Jurkat, Clone E6-1 (cell line): ENCODE data around the gene PEAR1.
"Not testable (repeated sequence)": the region's sequence is repeated elsewhere in the genome, so short reads cannot be mapped to it uniquely, and the experiment has no call there.

ENCODE experiments used
- DNase-seq: peaks from one replicate; pipeline ENCODE4 v3.0.0-alpha.2; 2011; ENCODE audit warnings: low read depth, low spot score
- H3K4me3 ChIP-seq: 2 replicates; pipeline ENCODE4 v1.5.1; 2011; ENCODE audit warnings: mild to moderate bottlenecking, low read length, control low read depth, moderate library complexity

PEAR1 gene

DNA sequence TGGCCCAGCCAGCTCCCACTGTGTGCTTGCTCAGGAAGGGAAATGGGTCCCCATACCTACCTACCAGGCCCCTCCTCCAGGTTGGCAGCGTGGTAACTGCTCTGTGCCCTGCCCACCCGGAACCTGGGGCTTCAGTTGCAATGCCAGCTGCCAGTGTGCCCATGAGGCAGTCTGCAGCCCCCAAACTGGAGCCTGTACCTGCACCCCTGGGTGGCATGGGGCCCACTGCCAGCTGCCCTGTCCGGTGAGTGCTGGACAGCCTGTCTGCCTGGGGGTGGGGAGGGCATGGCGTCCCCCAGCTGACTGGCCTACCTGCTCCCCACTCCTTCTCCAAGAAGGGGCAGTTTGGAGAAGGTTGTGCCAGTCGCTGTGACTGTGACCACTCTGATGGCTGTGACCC, 16.2 kb downstream of the PEAR1 start:
- no peak overlapping the region for H3K4me3 ChIP-seq
- DNase-seq: no peak

DNA sequence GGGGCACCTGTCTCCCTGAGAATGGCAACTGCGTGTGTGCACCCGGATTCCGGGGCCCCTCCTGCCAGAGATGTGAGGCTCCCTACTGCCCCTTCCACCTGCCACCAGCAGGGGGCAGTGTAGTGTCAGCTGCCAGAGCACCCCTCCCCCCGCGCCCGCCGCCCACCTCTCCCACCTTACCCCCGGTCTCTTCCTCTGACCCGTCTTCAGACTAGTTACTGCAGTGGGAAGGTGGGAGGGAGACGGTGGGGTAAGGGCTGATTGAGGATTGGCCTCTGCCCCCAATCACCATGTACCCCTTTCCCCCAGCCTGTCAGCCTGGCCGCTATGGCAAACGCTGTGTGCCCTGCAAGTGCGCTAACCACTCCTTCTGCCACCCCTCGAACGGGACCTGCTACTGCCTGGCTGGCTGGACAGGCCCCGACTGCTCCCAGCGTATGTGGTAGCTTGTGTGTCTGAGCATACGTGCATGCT, 16.8 kb downstream of the PEAR1 start:
- DNase-seq: peak; percentile 22
- H3K4me3 ChIP-seq: no peak overlapping the region

DNA sequence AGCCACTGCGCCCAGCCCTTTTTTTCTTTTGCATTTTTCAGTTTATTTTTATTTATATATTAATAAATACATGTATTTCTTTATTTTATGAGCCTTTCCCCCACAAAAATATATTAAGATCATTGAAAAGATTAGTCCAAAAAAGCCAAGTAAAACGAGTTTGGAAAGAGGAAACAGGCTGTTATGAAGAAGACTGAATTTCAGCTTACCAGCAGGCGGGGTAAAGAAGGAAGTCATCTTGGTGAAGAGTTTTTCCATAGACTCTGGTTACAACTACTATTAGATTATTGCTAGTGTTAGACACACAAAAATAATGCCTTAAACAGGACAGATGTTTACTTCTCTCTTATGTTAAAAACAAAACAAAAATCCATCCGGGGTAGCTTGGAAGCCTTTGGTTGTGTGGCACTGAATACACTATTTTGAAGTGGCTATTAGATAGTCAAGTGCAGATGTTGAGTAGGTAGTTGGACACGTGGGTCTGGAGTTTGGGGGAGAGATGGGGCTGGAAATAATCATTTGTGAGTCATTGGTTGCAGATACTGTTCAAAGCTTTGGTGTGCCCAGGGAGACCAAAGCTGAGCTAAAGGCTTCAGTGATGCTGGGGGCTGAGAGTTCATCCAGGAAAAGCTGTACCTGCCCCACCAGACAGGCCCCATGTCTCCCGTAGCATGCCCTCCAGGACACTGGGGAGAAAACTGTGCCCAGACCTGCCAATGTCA, 18.2 kb downstream of the PEAR1 start:
- no peak for DNase-seq
- H3K4me3 ChIP-seq: no peak overlapping the region

GRCh38 chr1:156912310-156912709, 18.8 kb downstream of the PEAR1 start:
- no peak for DNase-seq
- no peak overlapping the region for H3K4me3 ChIP-seq

- H3K4me3 ChIP-seq: no peak overlapping the region
- no peak for DNase-seq
Measured at GRCh38 chr1:156912861-156913808, 19.6 kb downstream of the PEAR1 start.

GRCh38 chr1:156913809-156914387, 20.4 kb downstream of the PEAR1 start:
- DNase-seq: no peak
- no peak overlapping the region for H3K4me3 ChIP-seq

DNA sequence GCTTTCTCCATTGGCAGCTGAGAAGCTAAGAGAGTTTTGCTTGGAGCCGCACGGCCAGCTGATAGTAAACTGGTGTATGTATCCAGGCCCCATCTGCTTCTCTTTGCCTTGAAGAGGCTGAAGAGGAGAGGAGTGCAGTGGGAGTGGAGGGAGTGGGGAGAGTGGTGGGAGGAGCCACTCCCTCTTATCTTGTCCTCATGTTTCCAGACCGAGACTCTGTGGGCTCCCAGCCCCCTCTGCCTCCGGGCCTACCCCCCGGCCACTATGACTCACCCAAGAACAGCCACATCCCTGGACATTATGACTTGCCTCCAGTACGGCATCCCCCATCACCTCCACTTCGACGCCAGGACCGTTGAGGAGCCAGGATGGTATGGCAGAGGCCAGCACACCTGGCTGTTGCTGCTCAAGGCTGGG, 20.9 kb downstream of the PEAR1 start:
- no peak overlapping the region for H3K4me3 ChIP-seq
- no peak for DNase-seq

DNA sequence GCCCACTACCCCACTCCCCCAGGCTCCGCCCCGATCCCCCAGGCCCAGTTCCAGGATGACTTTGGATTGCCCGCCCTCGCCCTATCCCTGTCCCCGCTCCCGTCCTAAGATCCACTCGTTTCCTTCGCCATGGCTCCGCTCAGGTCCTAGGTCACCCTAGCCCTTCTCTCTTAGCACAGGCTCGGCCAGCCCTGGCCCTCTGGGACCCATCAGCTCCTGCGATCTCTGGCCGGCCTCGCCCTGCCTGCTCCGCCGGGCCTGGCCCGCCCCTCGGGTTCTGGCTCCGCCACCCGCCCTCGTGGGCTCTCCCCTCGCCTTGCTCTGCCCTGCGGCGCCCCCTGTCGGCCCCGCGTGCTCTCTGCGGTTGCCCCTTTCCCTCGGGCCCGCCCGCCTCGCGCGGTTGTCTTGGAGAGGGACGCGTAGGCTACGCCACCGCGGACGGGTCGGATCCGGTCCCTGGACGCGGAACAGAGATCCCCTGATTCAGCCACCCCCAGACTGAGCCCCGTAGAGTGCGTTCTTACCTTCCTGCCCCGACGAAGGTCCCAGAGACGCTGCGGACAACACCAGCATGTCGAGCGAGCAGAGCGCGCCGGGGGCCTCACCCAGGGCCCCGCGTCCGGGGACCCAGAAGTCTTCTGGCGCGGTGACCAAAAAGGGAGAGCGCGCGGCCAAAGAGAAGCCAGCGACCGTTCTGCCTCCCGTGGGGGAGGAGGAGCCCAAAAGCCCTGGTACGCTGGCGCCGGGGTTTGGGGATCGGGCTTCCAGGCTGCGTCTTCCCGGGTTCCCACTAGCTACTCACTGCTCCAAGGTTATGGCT, 26.9 kb downstream of the PEAR1 start, which contains the start of gene LRRC71:
Gene LRRC71 (plus strand): TSS at position 400 of the 820 bp plus-strand sequence. CDS start 172 bp downstream, at position 572.
- DNase-seq: peak; percentile 18
- no peak within 1 kb of the TSS for H3K4me3 ChIP-seq

DNA sequence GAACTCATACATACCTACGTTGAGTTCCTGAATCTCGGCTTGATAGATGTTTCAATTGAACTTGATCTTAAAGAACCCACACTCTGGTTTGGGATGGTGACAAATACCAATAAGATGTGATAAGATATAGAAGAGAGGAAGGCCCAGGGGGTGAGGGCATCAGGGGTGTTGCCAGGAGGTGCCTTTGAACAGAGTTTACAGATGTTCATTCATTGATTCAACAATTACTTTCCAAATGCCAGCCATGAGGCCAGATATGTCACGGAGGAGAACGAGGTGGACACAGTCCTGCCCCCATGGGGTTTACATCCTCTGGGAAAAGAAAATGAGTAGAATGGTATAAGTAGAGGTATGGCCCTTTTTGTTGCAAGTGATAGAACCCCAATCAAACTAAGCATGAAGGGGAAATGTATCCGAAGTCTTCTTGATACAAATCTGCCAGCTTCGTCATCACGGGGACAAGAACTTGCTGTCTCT, 27.6 kb downstream of the PEAR1 start:
- H3K4me3 ChIP-seq: no peak overlapping the region
- DNase-seq: no peak

DNA sequence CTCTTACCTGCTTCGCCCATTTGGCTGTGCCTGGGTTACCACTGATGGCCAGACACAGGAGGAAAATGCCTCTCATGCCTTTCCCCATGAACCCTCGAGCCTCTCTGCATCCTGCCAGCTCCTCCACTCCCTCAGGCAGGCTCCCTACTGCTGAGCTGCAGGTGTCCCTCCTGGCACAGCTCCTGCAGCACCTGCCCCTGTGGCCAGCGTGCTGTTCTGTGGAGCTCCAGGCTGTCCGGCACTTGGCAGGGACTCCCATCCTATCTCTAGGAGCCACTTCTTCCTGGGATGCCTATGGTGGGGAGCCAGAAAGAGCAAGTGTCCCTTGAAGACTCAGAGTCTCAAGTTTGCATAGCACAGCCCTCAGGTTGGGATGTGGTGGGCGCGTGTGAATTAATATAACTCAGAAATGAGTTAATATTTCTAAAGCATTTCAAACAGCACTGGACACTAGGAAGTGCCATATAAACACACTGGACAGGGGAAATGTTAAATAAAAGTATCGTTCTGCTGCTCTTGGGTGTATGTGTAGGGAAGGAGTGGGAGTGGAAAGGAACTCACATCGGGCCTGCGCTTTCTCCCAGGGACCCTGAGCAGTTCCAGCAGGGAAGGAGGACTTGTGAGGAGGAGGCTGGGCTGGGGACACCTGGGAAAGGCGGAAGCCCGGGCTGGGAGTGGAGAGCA, 29.6 kb downstream of the PEAR1 start:
- no peak overlapping the region for H3K4me3 ChIP-seq
- no peak for DNase-seq

GRCh38 chr1:156923670-156924477, 30.4 kb downstream of the PEAR1 start:
- no peak overlapping the region for H3K4me3 ChIP-seq
- DNase-seq: no peak

DNA sequence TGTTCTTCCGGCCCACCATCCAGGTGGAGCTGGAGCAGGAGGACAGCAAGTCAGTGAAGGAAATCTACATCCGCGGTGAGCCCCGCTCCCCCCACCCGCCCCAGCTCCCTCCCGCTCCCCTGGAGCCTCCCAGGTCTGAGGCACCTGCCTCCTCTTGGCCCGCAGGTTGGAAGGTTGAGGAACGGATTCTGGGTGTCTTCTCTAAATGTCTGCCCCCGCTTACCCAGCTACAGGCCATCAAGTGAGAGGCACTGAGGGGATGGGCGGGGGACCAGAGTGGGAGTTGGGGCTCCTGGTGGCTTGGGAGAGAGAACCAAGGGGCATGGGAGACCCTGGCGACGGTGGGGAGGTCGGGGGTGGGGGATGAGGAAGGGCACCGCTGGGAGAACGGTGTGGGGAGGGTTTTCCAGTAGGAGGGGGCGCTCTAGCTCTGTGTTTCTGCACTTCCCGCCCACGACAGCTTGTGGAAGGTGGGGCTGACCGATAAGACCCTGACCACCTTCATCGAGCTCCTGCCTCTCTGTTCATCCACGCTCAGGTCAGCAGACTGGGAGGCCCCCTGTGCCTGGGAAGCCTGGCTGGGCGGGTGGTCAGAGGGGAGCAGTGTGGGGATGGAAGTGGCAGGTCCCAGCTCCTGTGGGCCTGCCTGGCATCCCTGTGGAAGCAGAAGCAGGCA, 31.1 kb downstream of the PEAR1 start:
- DNase-seq: no peak
- no peak overlapping the region for H3K4me3 ChIP-seq

- H3K4me3 ChIP-seq: no peak overlapping the region
- no peak for DNase-seq
Measured at GRCh38 chr1:156925154-156926010, 31.9 kb downstream of the PEAR1 start.

- no peak overlapping the region for H3K4me3 ChIP-seq
- peak; percentile 77 for DNase-seq
Measured at GRCh38 chr1:156926175-156926574, 32.7 kb downstream of the PEAR1 start.

DNA sequence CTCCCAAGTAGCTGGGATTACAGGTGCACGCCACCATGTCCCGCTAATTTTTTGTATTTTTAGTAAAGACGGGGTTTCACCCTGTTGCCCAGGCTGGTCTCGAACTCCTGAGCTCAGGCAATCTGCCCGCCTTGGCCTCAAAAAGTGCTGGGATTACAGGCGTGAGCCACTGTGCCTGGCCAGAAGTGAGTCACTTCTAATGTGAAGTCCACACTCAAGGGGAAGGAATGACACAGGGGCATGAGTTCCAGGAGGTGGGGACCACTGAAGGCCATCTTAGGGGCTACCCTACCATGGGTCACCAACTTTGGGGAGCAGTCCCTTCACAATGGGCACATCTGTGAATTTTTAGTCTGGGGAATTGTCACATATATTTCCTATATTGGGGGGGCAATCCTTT, 33.2 kb downstream of the PEAR1 start:
- H3K4me3 ChIP-seq, DNase-seq: not testable (repeated sequence)
